PFSK-1 (cell line): ENCODE measurements around the gene PDHA1.

Experiments used
- TAF1 ChIP-seq: IDR thresholded peaks from 2 replicates; pipeline ENCODE4 v1.6.1; 2012; ENCODE audit warnings: low read length, control low read depth, borderline replicate concordance; ENCODE audit not compliant: insufficient read depth
- TF ChIP-seq, protein P1 (sequence below), 2 experiments: IDR thresholded peaks; 2 replicates each; pipeline versions ENCODE4 v1.6.1 to v1.8.0; 2011 to 2012; ENCODE audit warnings: low read depth in 2 of 2, low read length in 2 of 2, control low read depth in 1 of 2, inconsistent platforms in 1 of 2, mild to moderate bottlenecking in 1 of 2, moderate library complexity in 1 of 2; ENCODE audit not compliant: insufficient read depth in 1 of 2

DNA sequence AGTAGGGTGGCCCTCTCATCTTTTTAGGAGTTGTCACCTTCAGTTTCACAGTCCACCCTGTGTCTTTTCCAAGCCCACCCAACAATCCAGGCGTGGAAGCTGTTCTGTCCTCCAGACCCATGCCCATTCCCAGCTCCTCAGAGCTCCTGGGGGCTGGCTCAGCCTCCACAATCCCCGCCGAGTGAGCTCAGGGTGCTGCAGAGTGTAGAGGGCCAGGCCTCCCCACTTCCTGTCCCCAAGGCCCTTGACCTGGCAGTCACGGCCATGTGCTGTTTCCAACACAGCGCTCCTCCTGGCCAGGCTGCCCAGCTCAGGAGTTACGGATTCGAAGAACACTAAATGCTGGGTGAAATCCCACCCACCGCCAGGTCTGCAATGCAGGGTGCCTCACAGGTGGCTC, 31.8 kb downstream of the PDHA1 start:
- TF ChIP-seq, protein P1, sequence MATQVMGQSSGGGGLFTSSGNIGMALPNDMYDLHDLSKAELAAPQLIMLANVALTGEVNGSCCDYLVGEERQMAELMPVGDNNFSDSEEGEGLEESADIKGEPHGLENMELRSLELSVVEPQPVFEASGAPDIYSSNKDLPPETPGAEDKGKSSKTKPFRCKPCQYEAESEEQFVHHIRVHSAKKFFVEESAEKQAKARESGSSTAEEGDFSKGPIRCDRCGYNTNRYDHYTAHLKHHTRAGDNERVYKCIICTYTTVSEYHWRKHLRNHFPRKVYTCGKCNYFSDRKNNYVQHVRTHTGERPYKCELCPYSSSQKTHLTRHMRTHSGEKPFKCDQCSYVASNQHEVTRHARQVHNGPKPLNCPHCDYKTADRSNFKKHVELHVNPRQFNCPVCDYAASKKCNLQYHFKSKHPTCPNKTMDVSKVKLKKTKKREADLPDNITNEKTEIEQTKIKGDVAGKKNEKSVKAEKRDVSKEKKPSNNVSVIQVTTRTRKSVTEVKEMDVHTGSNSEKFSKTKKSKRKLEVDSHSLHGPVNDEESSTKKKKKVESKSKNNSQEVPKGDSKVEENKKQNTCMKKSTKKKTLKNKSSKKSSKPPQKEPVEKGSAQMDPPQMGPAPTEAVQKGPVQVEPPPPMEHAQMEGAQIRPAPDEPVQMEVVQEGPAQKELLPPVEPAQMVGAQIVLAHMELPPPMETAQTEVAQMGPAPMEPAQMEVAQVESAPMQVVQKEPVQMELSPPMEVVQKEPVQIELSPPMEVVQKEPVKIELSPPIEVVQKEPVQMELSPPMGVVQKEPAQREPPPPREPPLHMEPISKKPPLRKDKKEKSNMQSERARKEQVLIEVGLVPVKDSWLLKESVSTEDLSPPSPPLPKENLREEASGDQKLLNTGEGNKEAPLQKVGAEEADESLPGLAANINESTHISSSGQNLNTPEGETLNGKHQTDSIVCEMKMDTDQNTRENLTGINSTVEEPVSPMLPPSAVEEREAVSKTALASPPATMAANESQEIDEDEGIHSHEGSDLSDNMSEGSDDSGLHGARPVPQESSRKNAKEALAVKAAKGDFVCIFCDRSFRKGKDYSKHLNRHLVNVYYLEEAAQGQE (IDR thresholded peaks at IDR 0.05; ENCODE audit: insufficient read depth in 1 of 2, low read depth in 2 of 2, low read length in 2 of 2), result no peak
- TF ChIP-seq TAF1, result no peak
